ENCODE results near the gene LARP4. TPM values are rescaled to one million over a fixed set of nuclear protein-coding genes. Genes with fewer than 3 reads are reported as not detected.

Gene LARP4
- total RNA-seq (ENCODE audit: low replicate concordance), result 36.4 and 88.4 TPM in 2 replicates

GRCh38 chr12:50400638-50401499, at the start of gene LARP4:
Gene LARP4 (plus strand): TSS chr12:50400885. CDS start chr12:50401011, 126 bp downstream.
- Histone ChIP-seq H3K27me3 (no peaks in the 10 kb centered on the region), H4K20me1 (ENCODE audit: low read depth) (peaks cover 28% of the 10 kb centered on the region), H3K27ac (peak within 1 kb of the TSS; percentile 92), H3F3A (ENCODE audit: low read depth) (peaks cover 25% of the 10 kb centered on the region), H3K9ac (peak within 1 kb of the TSS; percentile 67), H3K36me3 (no peaks in the 10 kb centered on the region), H3K9me3 (ENCODE audit: low read depth) (no peaks in the 10 kb centered on the region), H3K4me3 (peak within 1 kb of the TSS; percentile 70), H2AFZ (replicated peaks) (peak within 1 kb of the TSS; percentile 100), H3K79me2 (ENCODE audit: low read depth) (peaks cover 49% of the 10 kb centered on the region), H3K4me2 (peak within 1 kb of the TSS; percentile 90), H3K4me1 (peaks cover 19% of the 10 kb centered on the region)
- H3K4me1 Mint-ChIP-seq, result peaks cover 15% of the 10 kb centered on the region
- TF ChIP-seq CTCF (IDR thresholded peaks at IDR 0.05), result no peak
- peak; percentile 35 for TF ChIP-seq EZH2phosphoT487 (IDR thresholded peaks at IDR 0.05)
- TF ChIP-seq EZH2 (IDR thresholded peaks at IDR 0.05), result peak; percentile 19
- no peaks in the 10 kb centered on the region for H3K9me3 Mint-ChIP-seq
- H3K27me3 Mint-ChIP-seq (ENCODE audit: insufficient read depth, low read depth), result no peaks in the 10 kb centered on the region
- peak within 1 kb of the TSS; percentile 96 for H3K4me3 Mint-ChIP-seq
- peak; percentile 96 for DNase-seq (ENCODE audit: low spot score)
- no peaks in the 10 kb centered on the region for H3K36me3 Mint-ChIP-seq
- H3K27ac Mint-ChIP-seq, result peak within 1 kb of the TSS; percentile 97

GRCh38 chr12:50351120-50352043, 49.3 kb upstream of the LARP4 start:
- no peaks in the 10 kb centered on the region for H3F3A ChIP-seq (ENCODE audit: low read depth)
- H3K4me2 ChIP-seq, result no peak overlapping the region
- Mint-ChIP-seq H3K9me3 (no peaks in the 10 kb centered on the region), H3K4me3 (no peak overlapping the region), H3K27me3 (ENCODE audit: insufficient read depth, low read depth) (no peaks in the 10 kb centered on the region), H3K27ac (peak overlapping the region; percentile 61), H3K4me1 (no peaks in the 10 kb centered on the region), H3K36me3 (no peaks in the 10 kb centered on the region)
- no peaks in the 10 kb centered on the region for H4K20me1 ChIP-seq (ENCODE audit: low read depth)
- no peak overlapping the region for H3K4me3 ChIP-seq
- TF ChIP-seq CTCF (IDR thresholded peaks at IDR 0.05), result no peak
- no peak for TF ChIP-seq EZH2phosphoT487 (IDR thresholded peaks at IDR 0.05)
- no peak for TF ChIP-seq EZH2 (IDR thresholded peaks at IDR 0.05)
- no peaks in the 10 kb centered on the region for H3K27me3 ChIP-seq
- H3K4me1 ChIP-seq, result no peaks in the 10 kb centered on the region
- H3K36me3 ChIP-seq, result no peaks in the 10 kb centered on the region
- H2AFZ ChIP-seq (replicated peaks), result no peak overlapping the region
- no peak for DNase-seq (ENCODE audit: low spot score)
- H3K27ac ChIP-seq, result no peak overlapping the region
- no peaks in the 10 kb centered on the region for H3K79me2 ChIP-seq (ENCODE audit: low read depth)
- H3K9me3 ChIP-seq (ENCODE audit: low read depth), result no peaks in the 10 kb centered on the region
- no peak overlapping the region for H3K9ac ChIP-seq

- H4K20me1 ChIP-seq (ENCODE audit: low read depth), result no peaks in the 10 kb centered on the region
- no peak overlapping the region for H2AFZ ChIP-seq (replicated peaks)
- Mint-ChIP-seq H3K4me3 (no peak overlapping the region), H3K9me3 (no peaks in the 10 kb centered on the region), H3K4me1 (no peaks in the 10 kb centered on the region), H3K27ac (no peak overlapping the region), H3K27me3 (ENCODE audit: insufficient read depth, low read depth) (no peaks in the 10 kb centered on the region), H3K36me3 (no peaks in the 10 kb centered on the region)
- no peaks in the 10 kb centered on the region for H3K4me1 ChIP-seq
- no peak overlapping the region for H3K27ac ChIP-seq
- H3K4me2 ChIP-seq, result no peak overlapping the region
- no peaks in the 10 kb centered on the region for H3K36me3 ChIP-seq
- TF ChIP-seq CTCF (IDR thresholded peaks at IDR 0.05) (no peak), EZH2phosphoT487 (IDR thresholded peaks at IDR 0.05) (no peak), EZH2 (IDR thresholded peaks at IDR 0.05) (no peak)
- no peak overlapping the region for H3K9ac ChIP-seq
- no peaks in the 10 kb centered on the region for H3K27me3 ChIP-seq
- no peaks in the 10 kb centered on the region for H3K9me3 ChIP-seq (ENCODE audit: low read depth)
- H3K4me3 ChIP-seq, result no peak overlapping the region
- no peaks in the 10 kb centered on the region for H3K79me2 ChIP-seq (ENCODE audit: low read depth)
- no peaks in the 10 kb centered on the region for H3F3A ChIP-seq (ENCODE audit: low read depth)
- DNase-seq (ENCODE audit: low spot score), result no peak
These were observed 47.3 kb upstream of the LARP4 start for GRCh38 chr12:50353404-50353803.

Data from neural progenitor cell (in vitro differentiated cells).